Measurements from ENCODE around the gene STIP1. TPM values are rescaled to one million over a fixed set of nuclear protein-coding genes. Genes with fewer than 3 reads are reported as not detected.

STIP1 gene
- total and polyA plus RNA-seq, 8 donors = 124 to 209 (median 169) TPM

DNA sequence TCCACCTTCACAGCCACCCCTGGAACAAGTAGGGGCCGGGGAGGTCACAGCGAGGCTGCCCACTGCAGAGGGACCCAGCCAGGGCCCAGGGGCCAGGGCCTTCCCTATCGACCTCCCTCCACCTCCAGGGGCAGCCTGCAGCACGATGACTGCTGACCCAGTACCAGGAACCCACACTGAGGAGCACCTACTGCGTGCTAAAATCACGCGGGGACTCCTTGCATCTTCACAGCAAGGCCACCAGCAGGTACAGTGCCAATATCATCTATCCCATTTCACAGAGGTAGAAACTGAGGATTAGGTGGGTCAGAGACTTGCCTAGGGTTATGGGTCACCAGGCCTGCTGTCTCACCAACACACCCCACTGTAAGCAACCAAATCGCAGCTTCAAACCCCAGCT lies 34.6 kb upstream of the STIP1 start:
- H3K4me1 ChIP-seq = peaks cover 0 to 5% of the 10 kb centered on the region in 2 donors
- H3K27me3 ChIP-seq = no peaks in the 10 kb centered on the region
- TF ChIP-seq CTCF (IDR thresholded peaks at IDR 0.05) = no peak
- intact Hi-C loops (cut with DNase I) = loop anchor here in 1 of 2 donors (10.0 kb wide), 1 partner anchor 317 kb away; the partner anchor contains the start of gene MARK2
- H3K4me3 ChIP-seq = no peak overlapping the region
- ATAC-seq (no peak), DNase-seq (no peak)
- peaks cover 0 to 4% of the 10 kb centered on the region in 2 donors for H3K36me3 ChIP-seq
- H3K9me3 ChIP-seq = no peaks in the 10 kb centered on the region
- H3K27ac ChIP-seq = no peak overlapping the region

DNA sequence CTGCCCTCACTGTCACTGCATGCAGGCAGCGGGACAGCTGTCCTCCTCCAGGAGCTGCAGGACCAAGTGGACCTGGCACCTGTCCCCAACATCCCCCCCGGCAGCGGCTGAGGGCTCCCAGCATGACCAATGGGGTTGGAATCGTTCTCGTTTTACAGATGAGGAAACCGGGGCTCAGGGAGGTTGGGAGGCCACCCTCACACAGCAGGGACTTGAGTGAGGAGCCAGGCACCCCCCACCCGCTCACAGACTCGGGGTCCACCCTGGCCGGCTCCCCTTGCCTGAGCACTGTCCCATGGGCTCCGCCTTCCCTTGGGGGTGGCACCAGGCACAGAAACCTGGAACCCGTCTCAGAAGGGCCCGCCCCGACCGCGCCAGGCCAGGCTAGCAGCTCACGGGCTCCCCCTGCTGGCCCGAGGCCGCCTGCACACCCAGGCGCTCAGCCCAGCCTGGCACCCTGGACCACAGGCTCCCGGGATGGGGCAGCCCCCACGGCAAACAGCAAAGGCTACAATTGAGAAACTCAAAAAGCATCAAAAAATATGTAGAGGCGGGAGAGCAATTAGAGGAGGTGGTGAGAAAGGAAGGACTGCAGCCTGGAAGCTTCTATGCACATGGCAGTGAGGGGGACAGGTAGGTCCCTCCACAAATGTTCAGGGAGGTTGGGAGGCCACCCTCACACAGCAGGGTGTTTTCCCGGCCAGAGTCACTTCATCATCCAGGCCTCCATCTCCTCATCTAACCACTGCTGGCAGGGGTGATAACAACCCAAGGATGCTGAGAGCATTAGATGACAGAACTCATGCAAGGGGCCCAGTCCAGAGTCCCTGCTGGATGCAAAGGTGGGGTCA lies 32.9 kb upstream of the STIP1 start:
- Histone ChIP-seq H3K4me3 (no peak overlapping the region), H3K27ac (no peak overlapping the region), H3K36me3 (peaks cover 0 to 4% of the 10 kb centered on the region in 2 donors), H3K9me3 (no peaks in the 10 kb centered on the region), H3K4me1 (peaks cover 0 to 5% of the 10 kb centered on the region in 2 donors), H3K27me3 (no peaks in the 10 kb centered on the region)
- peak; percentile 100 for TF ChIP-seq CTCF (IDR thresholded peaks at IDR 0.05)
- intact Hi-C loops (cut with DNase I) = loop anchor here in 1 of 2 donors (10.0 kb wide), 1 partner anchor 318 kb away; the partner anchor contains the start of gene MARK2
- ATAC-seq = peak; percentile 95
- peak in 3 of 4 donors; percentile 67 to 96 (median 69) for DNase-seq

DNA sequence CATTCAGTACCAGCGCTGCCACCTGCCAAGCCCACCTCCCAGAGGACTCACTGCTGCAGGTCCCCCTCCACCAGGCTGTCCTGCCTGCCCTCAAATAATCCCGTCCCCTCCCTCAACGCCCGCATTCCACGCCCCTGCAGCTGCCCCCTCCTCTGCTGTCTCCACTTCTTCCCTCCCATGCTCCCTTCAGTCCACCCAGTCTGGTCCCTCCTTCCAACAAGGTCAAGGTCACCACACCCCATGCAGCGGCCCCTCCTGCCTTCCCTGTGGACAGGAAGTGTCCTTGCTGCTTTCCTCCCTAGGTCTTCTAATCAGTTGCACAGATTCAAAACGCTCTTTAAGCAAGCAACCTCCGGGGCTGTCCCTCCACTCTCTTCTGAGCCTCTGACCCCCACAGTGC lies 32.2 kb upstream of the STIP1 start:
- Histone ChIP-seq H3K4me1 (no peaks in the 10 kb centered on the region), H3K27ac (no peak overlapping the region), H3K4me3 (no peak overlapping the region), H3K36me3 (peaks cover 0 to 4% of the 10 kb centered on the region in 2 donors), H3K27me3 (no peaks in the 10 kb centered on the region), H3K9me3 (no peaks in the 10 kb centered on the region)
- intact Hi-C loops (cut with DNase I) = loop anchor here in 1 of 2 donors (10.0 kb wide), 1 partner anchor 319 kb away; the partner anchor contains the start of gene MARK2
- DNase-seq (no peak), ATAC-seq (no peak)
- TF ChIP-seq CTCF (IDR thresholded peaks at IDR 0.05) = no peak

- no peak for TF ChIP-seq CTCF (IDR thresholded peaks at IDR 0.05)
- H3K36me3 ChIP-seq = no peaks in the 10 kb centered on the region
- no peak for ATAC-seq
- DNase-seq = no peak
- no peaks in the 10 kb centered on the region for H3K4me1 ChIP-seq
- H3K4me3 ChIP-seq = no peak overlapping the region
- no peaks in the 10 kb centered on the region for H3K27me3 ChIP-seq
- intact Hi-C loops (cut with DNase I) = loop anchor here in 1 of 2 donors (10.0 kb wide), 1 partner anchor 322 kb away; the partner anchor contains the start of gene MARK2
- no peak overlapping the region for H3K27ac ChIP-seq
- H3K9me3 ChIP-seq = no peaks in the 10 kb centered on the region
Measured at GRCh38 chr11:64156235-64157011, 29.5 kb upstream of the STIP1 start.

Data from left lung (tissue), 10 donors.